SU-DHL-6 (cell line): ENCODE results near the gene DUSP16.

Experiments used
- H2AFZ ChIP-seq: fragments of 200-600 bp; sonication (generic); 2 replicates; pipeline ENCODE4 v1.6.1; 2014; ENCODE audit warnings: low read depth, mild to moderate bottlenecking, moderate library complexity, mixed read lengths, antibody characterized with exemption, low read length; ENCODE audit not compliant: severe bottlenecking
- H3F3A ChIP-seq: fragments of 200-600 bp; shearing (Covaris generic); 2 replicates; pipeline ENCODE4 v1.6.0; 2016; ENCODE audit warnings: antibody characterized with exemption, mild to moderate bottlenecking; ENCODE audit not compliant: insufficient read depth
- H3K27ac ChIP-seq: fragments of 200-600 bp; sonication (generic); 2 replicates; pipeline ENCODE4 v1.5.1; 2016; ENCODE audit warnings: low read depth, mild to moderate bottlenecking, low read length, moderate library complexity, mixed read lengths
- H3K27me3 ChIP-seq: fragments of 200-600 bp; sonication (generic), shearing (Covaris generic); 2 replicates; pipeline ENCODE4 v1.6.0; 2014; ENCODE audit warnings: mild to moderate bottlenecking, low read length
- H3K36me3 ChIP-seq: fragments of 200-600 bp; sonication (generic); 2 replicates; pipeline ENCODE4 v1.6.1; 2014; ENCODE audit warnings: mild to moderate bottlenecking, low read length, mixed read lengths
- H3K4me2 ChIP-seq: fragments of 300-600, 200-600 bp; shearing (Covaris generic), sonication (generic); 2 replicates; pipeline ENCODE4 v1.6.0; 2014; ENCODE audit warnings: low read length, low read depth, mild to moderate bottlenecking; ENCODE audit not compliant: poor library complexity, severe bottlenecking
- H3K4me3 ChIP-seq: fragments of 200-600 bp; sonication (generic); 2 replicates; pipeline ENCODE4 v1.5.1; 2014; ENCODE audit warnings: antibody characterized with exemption, low read length, mild to moderate bottlenecking, mixed read lengths; ENCODE audit not compliant: insufficient read depth, poor library complexity, severe bottlenecking
- H3K79me2 ChIP-seq: fragments of 200-600 bp; sonication (generic); 2 replicates; pipeline ENCODE4 v1.6.1; 2014; ENCODE audit warnings: mild to moderate bottlenecking, low read length, moderate library complexity; ENCODE audit not compliant: insufficient read depth
- H3K9ac ChIP-seq: fragments of 200-600 bp; sonication (generic); 2 replicates; pipeline ENCODE4 v1.7.0; 2014; ENCODE audit warnings: mild to moderate bottlenecking, low read length
- H3K9me2 ChIP-seq: fragments of 200-600 bp; sonication (generic); replicated peaks from 2 replicates; pipeline ENCODE4 v1.6.1; 2014; ENCODE audit warnings: low read length; ENCODE audit not compliant: insufficient read depth
- H3K9me3 ChIP-seq: fragments of 200-600 bp; sonication (generic); 2 replicates; pipeline ENCODE4 v1.6.1; 2014; ENCODE audit warnings: low read length, mixed read lengths; ENCODE audit not compliant: insufficient read depth
- H4K20me1 ChIP-seq: fragments of 200-600 bp; sonication (generic); 2 replicates; pipeline ENCODE4 v1.6.1; 2014; ENCODE audit warnings: low read depth, mild to moderate bottlenecking, antibody characterized with exemption, low read length, moderate library complexity, mixed read lengths
- CTCF ChIP-seq: fragments of 200-600 bp; sonication (generic); IDR thresholded peaks from one replicate; pipeline ENCODE4 v1.5.1; 2017; ENCODE audit warnings: antibody characterized with exemption, mild to moderate bottlenecking, low read length, moderate library complexity; ENCODE audit not compliant: insufficient read depth, poor library complexity, severe bottlenecking
- EZH2phosphoT487 ChIP-seq: fragments of 200-600 bp; sonication (generic), shearing (Covaris generic); conservative IDR thresholded peaks from 2 replicates; pipeline ENCODE4 v1.6.1; 2018; ENCODE audit warnings: mild to moderate bottlenecking, antibody characterized with exemption, low read length, moderate library complexity, mixed read lengths

Gene DUSP16

GRCh38 chr12:12610711-12611110, 48.0 kb upstream of the DUSP16 start:
- TF ChIP-seq EZH2phosphoT487, result no peak
- no peak for TF ChIP-seq CTCF
- no peaks in the 10 kb centered on the region for H3K27me3 ChIP-seq
- H3K27ac ChIP-seq, result no peak overlapping the region
- H3K36me3 ChIP-seq, result no peaks in the 10 kb centered on the region
- H3K9me2 ChIP-seq, result no peaks in the 10 kb centered on the region
- no peaks in the 10 kb centered on the region for H4K20me1 ChIP-seq
- no peak overlapping the region for H3K4me3 ChIP-seq
- H3F3A ChIP-seq, result no peaks in the 10 kb centered on the region
- H3K9me3 ChIP-seq, result no peaks in the 10 kb centered on the region
- peak overlapping the region; percentile 92 for H3K4me2 ChIP-seq
- no peaks in the 10 kb centered on the region for H3K79me2 ChIP-seq
- no peak overlapping the region for H2AFZ ChIP-seq
- peak overlapping the region; percentile 72 for H3K9ac ChIP-seq

- H3K4me3 ChIP-seq, result no peak overlapping the region
- no peaks in the 10 kb centered on the region for H3K9me3 ChIP-seq
- H3K9ac ChIP-seq, result no peak overlapping the region
- H3K79me2 ChIP-seq, result no peaks in the 10 kb centered on the region
- no peak overlapping the region for H3K27ac ChIP-seq
- H3F3A ChIP-seq, result no peaks in the 10 kb centered on the region
- no peaks in the 10 kb centered on the region for H3K9me2 ChIP-seq
- TF ChIP-seq CTCF (no peak), EZH2phosphoT487 (no peak)
- H3K36me3 ChIP-seq, result no peaks in the 10 kb centered on the region
- no peak overlapping the region for H2AFZ ChIP-seq
- no peak overlapping the region for H3K4me2 ChIP-seq
- H3K27me3 ChIP-seq, result no peaks in the 10 kb centered on the region
- H4K20me1 ChIP-seq, result no peaks in the 10 kb centered on the region
Observed at GRCh38 chr12:12609692-12610091, 47.0 kb upstream of the DUSP16 start.

- H3K27ac ChIP-seq, result no peak overlapping the region
- H3K9me3 ChIP-seq, result no peaks in the 10 kb centered on the region
- no peak overlapping the region for H2AFZ ChIP-seq
- no peaks in the 10 kb centered on the region for H3K79me2 ChIP-seq
- TF ChIP-seq EZH2phosphoT487 (no peak), CTCF (no peak)
- no peaks in the 10 kb centered on the region for H3K9me2 ChIP-seq
- H3K4me3 ChIP-seq, result no peak overlapping the region
- H3K27me3 ChIP-seq, result no peaks in the 10 kb centered on the region
- no peaks in the 10 kb centered on the region for H3F3A ChIP-seq
- H4K20me1 ChIP-seq, result no peaks in the 10 kb centered on the region
- H3K36me3 ChIP-seq, result no peaks in the 10 kb centered on the region
- H3K9ac ChIP-seq, result no peak overlapping the region
- no peak overlapping the region for H3K4me2 ChIP-seq
Observed at GRCh38 chr12:12608557-12608957, 45.9 kb upstream of the DUSP16 start.
